IMR-90 (cell line): ENCODE results near the gene RNF41. TPM values are rescaled to one million over a fixed set of nuclear protein-coding genes. Genes with fewer than 3 reads are reported as not detected.

Experiments
- ATAC-seq: fragments of 200-7000 bp; cut with Tn5 transposase; 2 replicates; pipeline ENCODE4 v1.9.1; 2020; ENCODE audit warnings: low read depth, mild to moderate bottlenecking, moderate library complexity
- BruUV-seq: library from RNA; stranded (reverse); fragments of 400-500 nt; replicated peaks from 2 replicates; lab custom pipeline; 2021; lab: Mats Ljungman, UMichigan
- CTCF ChIA-PET: fragments of 300-600 bp; formaldehyde crosslinking; extraction: SDS; loops from one replicate; lab custom pipeline; 2021; ENCODE audit warnings: antibody characterized with exemption; lab: Yijun Ruan, JAX
- POLR2A ChIA-PET: fragments of 300-600 bp; sonication (Branson Sonifier 250); formaldehyde crosslinking; loops from one replicate; lab custom pipeline; 2022; ENCODE audit warnings: antibody characterized with exemption; ENCODE audit not compliant: unreplicated experiment; lab: Charles Lee
- DNase-seq: peaks from one replicate; pipeline ENCODE4 v3.0.0; 2013
- H2AFZ ChIP-seq: replicated peaks from 2 replicates; pipeline ENCODE3; 2013; ENCODE audit warnings: low read length, mild to moderate bottlenecking; ENCODE audit not compliant: poor library complexity
- H2AK5ac ChIP-seq: 2 replicates; pipeline ENCODE4 v1.6.1; 2013; ENCODE audit warnings: low read depth, low read length, inconsistent platforms
- H2AK9ac ChIP-seq: replicated peaks from 2 replicates; pipeline ENCODE3; 2013; ENCODE audit warnings: mild to moderate bottlenecking, low read depth, low read length, moderate library complexity; ENCODE audit not compliant: poor library complexity
- H2BK120ac ChIP-seq: 2 replicates; pipeline ENCODE4 v1.6.1; 2013; ENCODE audit warnings: low read depth, low read length, inconsistent platforms
- H2BK15ac ChIP-seq: 3 replicates; pipeline ENCODE4 v1.6.1; 2013; ENCODE audit warnings: low read depth, low read length, inconsistent platforms
- H2BK20ac ChIP-seq: 2 replicates; pipeline ENCODE4 v1.6.1; 2013; ENCODE audit warnings: low read depth, mild to moderate bottlenecking, inconsistent platforms, low read length, moderate library complexity
- H2BK5ac ChIP-seq: 2 replicates; pipeline ENCODE4 v1.6.1; 2013; ENCODE audit warnings: mild to moderate bottlenecking, low read depth, low read length, inconsistent platforms; ENCODE audit not compliant: poor library complexity, severe bottlenecking
- H3K14ac ChIP-seq: replicated peaks from 2 replicates; pipeline ENCODE4 v1.6.1; 2013; ENCODE audit warnings: low read depth, low read length, inconsistent platforms
- H3K18ac ChIP-seq: 2 replicates; pipeline ENCODE4 v1.6.1; 2013; ENCODE audit warnings: low read depth, low read length, control low read depth
- H3K23ac ChIP-seq: 2 replicates; pipeline ENCODE4 v1.6.1; 2013; ENCODE audit warnings: low read depth, low read length, inconsistent platforms
- H3K27ac ChIP-seq: 2 replicates; pipeline ENCODE4 v1.5.1; 2013; ENCODE audit warnings: mild to moderate bottlenecking, control low read depth, low read length; ENCODE audit not compliant: insufficient read depth
- H3K27me3 ChIP-seq: 2 replicates; pipeline ENCODE4 v1.6.1; 2013; ENCODE audit warnings: low read length; ENCODE audit not compliant: control insufficient read depth, insufficient read depth
- H3K36me3 ChIP-seq: 2 replicates; pipeline ENCODE4 v1.6.1; 2013; ENCODE audit warnings: low read length, mixed read lengths; ENCODE audit not compliant: control insufficient read depth, insufficient read depth
- H3K4ac ChIP-seq: 2 replicates; pipeline ENCODE4 v1.6.1; 2013; ENCODE audit warnings: low read depth, low read length, inconsistent platforms
- H3K4me1 ChIP-seq: 2 replicates; pipeline ENCODE4 v1.6.1; 2013; ENCODE audit warnings: low read length, mixed read lengths; ENCODE audit not compliant: control insufficient read depth, insufficient read depth
- H3K4me2 ChIP-seq: 2 replicates; pipeline ENCODE4 v1.6.1; 2013; ENCODE audit warnings: low read depth, mild to moderate bottlenecking, control low read depth, low read length, moderate library complexity
- H3K4me3 ChIP-seq: 2 replicates; pipeline ENCODE4 v1.5.1; 2013; ENCODE audit warnings: low read depth, mild to moderate bottlenecking, control low read depth, low read length, moderate library complexity; ENCODE audit not compliant: insufficient read depth
- H3K56ac ChIP-seq: 2 replicates; pipeline ENCODE4 v1.6.1; 2013; ENCODE audit warnings: low read length, inconsistent platforms; ENCODE audit not compliant: insufficient read depth; ENCODE audit errors: extremely low read depth
- H3K79me1 ChIP-seq, 2 experiments: 2 replicates each; pipeline ENCODE4 v1.6.1; 2013; ENCODE audit warnings: low read length in 2 of 2, inconsistent platforms in 1 of 2, low read depth in 1 of 2
- H3K9ac ChIP-seq: 2 replicates; pipeline ENCODE4 v1.6.1; 2013; ENCODE audit warnings: low read depth, low read length, control low read depth
- H3K9me1 ChIP-seq: 2 replicates; pipeline ENCODE4 v1.6.1; 2013; ENCODE audit warnings: low read length, inconsistent platforms; ENCODE audit not compliant: insufficient read depth
- H3K9me3 ChIP-seq: 2 replicates; pipeline ENCODE4 v1.6.1; 2013; ENCODE audit warnings: low read length; ENCODE audit not compliant: control insufficient read depth, insufficient read depth
- H4K20me1 ChIP-seq: 2 replicates; pipeline ENCODE4 v1.6.1; 2013; ENCODE audit warnings: low read length, inconsistent platforms; ENCODE audit not compliant: insufficient read depth
- H4K5ac ChIP-seq: 2 replicates; pipeline ENCODE4 v1.6.1; 2013; ENCODE audit warnings: mild to moderate bottlenecking, low read depth, low read length, control low read depth
- H4K8ac ChIP-seq, 2 experiments: 2 replicates each; pipeline ENCODE4 v1.6.1; 2013; ENCODE audit warnings: low read depth in 2 of 2, low read length in 2 of 2, control low read depth in 1 of 2, inconsistent platforms in 1 of 2
- H4K91ac ChIP-seq: 2 replicates; pipeline ENCODE4 v1.6.1; 2013; ENCODE audit warnings: low read depth, low read length, inconsistent platforms; ENCODE audit not compliant: insufficient read depth
- NFE2L2 ChIP-seq: fragments of 150-350 bp; IDR thresholded peaks from 2 replicates; pipeline ENCODE4 v1.6.1; 2016; ENCODE audit warnings: low read depth, mild to moderate bottlenecking, low read length
- POLR2A ChIP-seq: IDR thresholded peaks from 2 replicates; pipeline ENCODE4 v1.6.1; 2012; ENCODE audit warnings: mild to moderate bottlenecking, low read depth, low read length
- WGBS, 2 experiments: methylation state at CpG; one replicate each; pipeline versions ENCODE4 v1.1.5 to v1.1.7; 2013; ENCODE audit warnings: missing lambda C conversion rate in 2 of 2; ENCODE audit not compliant: insufficient read length in 1 of 2; ENCODE audit errors: extremely low coverage in 2 of 2; 5-methylcytosine and 5-hydroxymethylcytosine counted together
- dilution Hi-C: fragments of 300-500 bp; cut with HindIII; formaldehyde crosslinking; loops from one replicate; pipeline ENCODE4 v1.14.3; 2018; ENCODE audit warnings: low sequenced_read_pairs; ENCODE audit not compliant: unreplicated experiment
- in situ Hi-C: fragments of 300-500 bp; cut with MboI; formaldehyde crosslinking; loops from 3 replicates; pipeline ENCODE4 v1.14.3; 2019; ENCODE audit warnings: low sequenced_read_pairs, inconsistent platforms, mixed read lengths
- intact Hi-C: fragments of 100-400 bp; cut with micrococcal nuclease; formaldehyde crosslinking; loops from 2 replicates; pipeline ENCODE4 v1.10.0; 2022
- polyA plus RNA-seq, 3 experiments: library from polyadenylated mRNA; depleted of rRNA; stranded (reverse); fragments of >200 nt; gene quantifications; 2 replicates each; pipeline ENCODE4 v1.2.3, GENCODE V29; 2012; ENCODE audit warnings: low replicate concordance in 1 of 3
- total RNA-seq: library from RNA; depleted of rRNA; stranded (reverse); fragments of >200 nt; gene quantifications from 2 replicates; pipeline ENCODE4 v1.2.3, GENCODE V29; 2012

The RNF41 gene
- total and polyA plus RNA-seq, 2 of the 4 experiments (the other 2 are of a cell fraction): 112 to 272 TPM

- H4K8ac ChIP-seq: no peak overlapping the region
- no TSS peak for BruUV-seq
- no peak overlapping the region for H2BK120ac ChIP-seq
- POLR2A ChIA-PET: no interaction called here
- WGBS, 2 experiments: 100% methylated on average over 1 of the region's 1 CpG; no CpG with 5 or more reads in 1 of the 2 experiments
- CTCF ChIA-PET: interaction anchor here (0.7 to 1.5 kb wide), 3 partner anchors 10 to 252 kb away, joined by 4 read pairs; partner anchors contain the start of genes RNF41 and SMARCC2
- H3K4me3 ChIP-seq: no peak overlapping the region
- no peaks in the 10 kb centered on the region for H4K20me1 ChIP-seq
- DNase-seq (peak; percentile 18), ATAC-seq (peak; percentile 7; the same call in 1 of the 2 replicates)
- H4K91ac ChIP-seq: no peak overlapping the region
- no peak overlapping the region for H2AK5ac ChIP-seq
- H3K36me3 ChIP-seq: no peaks in the 10 kb centered on the region
- no peaks in the 10 kb centered on the region for H3K27me3 ChIP-seq
- no peak overlapping the region for H3K27ac ChIP-seq
- H3K23ac ChIP-seq: no peak overlapping the region
- no peak for TF ChIP-seq NFE2L2
- TF ChIP-seq POLR2A: no peak
- no peak overlapping the region for H2BK20ac ChIP-seq
- H3K9me1 ChIP-seq: 0 out of 2 replicates have a peak, but pooled peaks cover 3% of the 10 kb centered on the region
- no peak overlapping the region for H3K9ac ChIP-seq
- no peak overlapping the region for H2BK5ac ChIP-seq
- H3K79me1 ChIP-seq: no peaks in the 10 kb centered on the region
- dilution Hi-C loops: no loop called here
- H4K5ac ChIP-seq: no peak overlapping the region
- H2AFZ ChIP-seq: no peak overlapping the region
- H3K18ac ChIP-seq: no peak overlapping the region
- no peak overlapping the region for H2AK9ac ChIP-seq
- H3K56ac ChIP-seq: no peak overlapping the region
- in situ Hi-C loops: no loop called here
- no peak overlapping the region for H2BK15ac ChIP-seq
- no peak overlapping the region for H3K4ac ChIP-seq
- H3K4me1 ChIP-seq: peaks cover 4% of the 10 kb centered on the region
- H3K4me2 ChIP-seq: no peak overlapping the region
- no peaks in the 10 kb centered on the region for H3K9me3 ChIP-seq
- intact Hi-C loops: no loop called here
- no peak overlapping the region for H3K14ac ChIP-seq
Observed at GRCh38 chr12:56198836-56199235, 22.9 kb downstream of the RNF41 start.
